NT2/D1 (cell line): ENCODE results near the gene RAB3C.

Experiments used
- SUZ12 ChIP-seq: IDR thresholded peaks from 2 replicates; pipeline ENCODE4 v1.6.1; 2011; ENCODE audit not compliant: insufficient read length, insufficient read depth; ENCODE audit errors: extremely low read depth
- YY1 ChIP-seq: IDR thresholded peaks from 2 replicates; pipeline ENCODE4 v1.6.1; 2011; ENCODE audit not compliant: insufficient read length, insufficient read depth
- ZNF274 ChIP-seq: IDR thresholded peaks from 2 replicates; pipeline ENCODE4 v1.6.1; 2011; ENCODE audit warnings: mild to moderate bottlenecking, low read depth, low read length

DNA sequence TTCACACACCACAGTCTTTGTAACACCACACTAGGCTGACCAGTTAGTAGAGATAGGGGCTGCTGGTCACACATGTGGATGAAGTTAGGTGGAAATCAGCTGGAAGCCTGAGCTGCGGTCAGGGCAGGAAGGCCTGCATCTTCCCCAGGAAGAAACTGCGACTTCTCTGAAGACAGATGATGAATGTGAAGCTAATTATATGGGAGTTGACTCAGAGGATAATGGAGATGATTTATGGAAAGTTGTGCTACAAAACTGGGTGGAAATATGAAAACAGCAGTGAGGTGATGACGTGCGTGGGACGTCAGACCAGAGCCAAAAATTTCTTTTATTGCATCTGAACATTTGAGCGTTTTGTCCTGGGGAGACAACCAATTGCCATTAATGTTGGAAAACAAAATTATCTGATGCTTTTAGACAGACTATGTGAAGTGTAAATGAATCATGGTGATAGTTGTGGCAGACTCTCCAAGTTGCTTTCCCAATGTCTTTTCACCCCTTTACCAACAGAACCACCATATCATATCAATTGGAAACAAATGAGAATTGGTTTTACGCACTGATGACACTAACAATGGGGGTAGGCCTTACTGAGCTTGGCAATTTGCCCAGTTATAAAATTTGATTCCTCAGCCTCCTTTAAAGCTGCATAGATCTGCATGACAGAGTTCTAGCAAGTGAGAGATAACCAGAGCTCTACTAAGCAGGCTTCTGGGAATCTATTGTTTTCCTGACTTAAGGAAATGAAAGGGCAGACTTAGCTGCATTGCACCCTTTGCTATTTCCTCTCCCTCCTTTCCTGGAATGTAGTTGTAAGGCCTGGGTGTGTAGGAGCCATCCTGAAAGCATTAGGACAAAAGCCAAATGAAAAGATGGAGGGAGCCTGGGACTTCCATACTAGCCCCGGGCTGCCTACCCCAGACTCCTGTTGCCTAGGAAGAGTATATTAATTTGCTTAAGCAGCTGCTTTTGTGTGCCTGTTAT lies 84.0 kb downstream of the RAB3C start:
- TF ChIP-seq ZNF274: no peak
- TF ChIP-seq SUZ12: no peak
- no peak for TF ChIP-seq YY1
